C4-2B (cell line): ENCODE measurements around the gene ITGB1BP1.

Experiments
- CTCF ChIP-seq: fragments of 450-650 bp; conservative IDR thresholded peaks from 2 replicates; pipeline ENCODE4 v1.5.1; 2017; ENCODE audit warnings: mild to moderate bottlenecking
- ZFX ChIP-seq: fragments of 450-650 bp; IDR thresholded peaks from 2 replicates; pipeline ENCODE4 v1.6.1; 2017

GRCh38 chr2:9391961-9392720 lies 31.2 kb downstream of the ITGB1BP1 start:
- TF ChIP-seq CTCF (no peak), ZFX (no peak)
